HepG2 (cell line): Measurements from ENCODE around the gene SRPRB. TPM values are rescaled to one million over a fixed set of nuclear protein-coding genes. Genes with fewer than 3 reads are reported as not detected.

Experiments
- ATAC-seq: fragments of 200-7000 bp; cut with Tn5 transposase; 3 replicates; pipeline ENCODE4 v1.9.1; 2020; ENCODE audit warnings: mild to moderate bottlenecking, moderate library complexity
- BruUV-seq: library from RNA; stranded (reverse); fragments of 400-500 nt; replicated peaks from 2 replicates; lab custom pipeline; 2021; lab: Mats Ljungman, UMichigan
- CTCF ChIA-PET: fragments of 300-600 bp; formaldehyde crosslinking; extraction: SDS; loops from one replicate; lab custom pipeline; 2021; ENCODE audit warnings: low total read pairs, inconsistent platforms, low intra/inter-chr PET ratio; lab: Yijun Ruan, JAX
- POLR2A ChIA-PET: fragments of 350-600 bp; sonication (Branson Sonifier 250); formaldehyde crosslinking; loops from one replicate; lab custom pipeline; 2020; ENCODE audit warnings: antibody characterized with exemption, inconsistent platforms; lab: Yijun Ruan, JAX
- DNase-seq: peaks from one replicate; pipeline ENCODE4 v3.0.0-alpha.2; 2015; ENCODE audit warnings: low spot score
- FAIRE-seq: peaks from 3 replicates; lab custom pipeline; 2011; peaks lifted over from hg19 to GRCh38; lab: Jason Lieb, UNC
- H2AFZ ChIP-seq: one replicate; pipeline ENCODE4 v1.6.1; 2011; ENCODE audit warnings: low read length, inconsistent platforms
- H3K27ac ChIP-seq: fragments of 300-600 bp; 3 replicates; pipeline ENCODE4 v1.8.0; 2011; ENCODE audit warnings: mixed run types, mild to moderate bottlenecking, mixed read lengths, low read length, inconsistent platforms; ENCODE audit not compliant: insufficient read depth; ENCODE audit errors: extremely low read length
- H3K27me3 ChIP-seq, 2 experiments: fragments of 200-600 bp in 1 of 2; 2 replicates in 1 of 2; 3 replicates in 1 of 2; pipeline versions ENCODE4 v1.6.0 to v1.8.0; 2011; ENCODE audit warnings: low read length in 2 of 2, mild to moderate bottlenecking in 2 of 2, moderate library complexity in 2 of 2, inconsistent platforms in 1 of 2; ENCODE audit not compliant: insufficient read depth in 2 of 2, control insufficient read depth in 1 of 2
- H3K36me3 ChIP-seq, 2 experiments: fragments of 200-600 bp in 1 of 2; replicated peaks in 1 of 2; 2 replicates in 1 of 2; 3 replicates in 1 of 2; pipeline versions ENCODE4 v1.5.1 to v1.8.0; 2011; ENCODE audit warnings: low read length in 2 of 2, inconsistent platforms in 1 of 2; ENCODE audit not compliant: insufficient read depth in 2 of 2, control insufficient read depth in 1 of 2
- H3K4me1 ChIP-seq: 2 replicates; pipeline ENCODE4 v1.5.1; 2012; ENCODE audit warnings: low read length, inconsistent platforms; ENCODE audit not compliant: insufficient read depth
- H3K4me2 ChIP-seq: 2 replicates; pipeline ENCODE4 v1.6.0; 2011; ENCODE audit warnings: low read depth, low read length, inconsistent platforms
- H3K4me3 ChIP-seq, 3 experiments: fragments of 200-600 bp in 1 of 3; sonication (generic), shearing (Covaris generic) in 1 of 3; replicated peaks in 1 of 3; 2 replicates each; pipeline ENCODE4 v1.5.1; 2011 to 2016; ENCODE audit warnings: low read length in 3 of 3, inconsistent platforms in 2 of 3, low read depth in 2 of 3, mild to moderate bottlenecking in 2 of 3, control low read depth in 1 of 3, mixed read lengths in 1 of 3; ENCODE audit not compliant: insufficient read depth in 1 of 3
- H3K79me2 ChIP-seq: one replicate; pipeline ENCODE4 v1.6.1; 2011; ENCODE audit warnings: low read length, inconsistent platforms; ENCODE audit not compliant: insufficient read depth
- H3K9ac ChIP-seq: 2 replicates; pipeline ENCODE4 v1.6.0; 2011; ENCODE audit warnings: mild to moderate bottlenecking, low read depth, low read length, inconsistent platforms; ENCODE audit not compliant: insufficient read depth
- H3K9me3 ChIP-seq: 2 replicates; pipeline ENCODE4 v1.5.1; 2012; ENCODE audit warnings: mild to moderate bottlenecking, low read length
- H4K20me1 ChIP-seq: 2 replicates; pipeline ENCODE4 v1.6.0; 2011; ENCODE audit warnings: inconsistent platforms, mild to moderate bottlenecking, low read length, moderate library complexity; ENCODE audit not compliant: insufficient read depth
- FOXA3 ChIP-seq: IDR thresholded peaks from 2 replicates; pipeline ENCODE4 v1.6.1; 2016; ENCODE audit warnings: missing genetic modification reagents, missing compliant biosample characterization
- HMGA1 ChIP-seq: sonication (generic); formaldehyde crosslinking; conservative IDR thresholded peaks from 2 replicates; pipeline ENCODE4 v1.4.0; 2020; ENCODE audit warnings: missing genetic modification reagents
- MYC ChIP-seq: sonication (generic); formaldehyde crosslinking; IDR thresholded peaks from 2 replicates; pipeline ENCODE4 v1.9.0; 2021; ENCODE audit warnings: missing genetic modification reagents, borderline replicate concordance
- MZF1 ChIP-seq: sonication (generic); formaldehyde crosslinking; IDR thresholded peaks from 2 replicates; pipeline ENCODE4 v1.8.1; 2023; ENCODE audit warnings: mild to moderate bottlenecking, missing genetic modification reagents, borderline replicate concordance
- POLR2AphosphoS2 ChIP-seq: IDR thresholded peaks from 2 replicates; pipeline ENCODE4 v1.6.1; 2011; ENCODE audit warnings: low read depth, low read length, improper control_type of control experiment
- RFX1 ChIP-seq: fragments of 450-650 bp; IDR thresholded peaks from 2 replicates; pipeline ENCODE4 v1.6.1; 2017
- SMYD3 ChIP-seq: sonication (generic); formaldehyde crosslinking; IDR thresholded peaks from 2 replicates; pipeline ENCODE4 v1.8.1; 2023; ENCODE audit warnings: mild to moderate bottlenecking, missing genetic modification reagents
- SP2 ChIP-seq: sonication (generic); formaldehyde crosslinking; IDR thresholded peaks from 2 replicates; pipeline ENCODE4 v1.5.1; 2020; ENCODE audit warnings: mild to moderate bottlenecking, missing genetic modification reagents
- STAT6 ChIP-seq: sonication (generic); formaldehyde crosslinking; IDR thresholded peaks from 2 replicates; pipeline ENCODE4 v1.4.0; 2020; ENCODE audit warnings: missing genetic modification reagents, mild to moderate bottlenecking, borderline replicate concordance
- TFDP1 ChIP-seq: IDR thresholded peaks from 2 replicates; pipeline ENCODE4 v1.6.1; 2016; ENCODE audit warnings: missing compliant biosample characterization, missing genetic modification reagents, borderline replicate concordance
- TSC22D2 ChIP-seq: sonication (generic); formaldehyde crosslinking; IDR thresholded peaks from 2 replicates; pipeline ENCODE4 v1.5.1; 2020; ENCODE audit warnings: missing genetic modification reagents, mild to moderate bottlenecking, borderline replicate concordance
- ZBED4 ChIP-seq: sonication (generic); formaldehyde crosslinking; IDR thresholded peaks from 2 replicates; pipeline ENCODE4 v1.4.0; 2020; ENCODE audit warnings: missing genetic modification reagents, borderline replicate concordance
- ZBTB43 ChIP-seq: sonication (generic); formaldehyde crosslinking; conservative IDR thresholded peaks from 2 replicates; pipeline ENCODE4 v1.4.0; 2020; ENCODE audit warnings: missing genetic modification reagents
- ZNF143 ChIP-seq: sonication (generic); formaldehyde crosslinking; IDR thresholded peaks from 2 replicates; pipeline ENCODE4 v1.4.0; 2020; ENCODE audit warnings: missing genetic modification reagents
- ZNF597 ChIP-seq: sonication (generic); formaldehyde crosslinking; IDR thresholded peaks from 2 replicates; pipeline ENCODE4 v1.5.0; 2020; ENCODE audit warnings: missing genetic modification reagents
- ZNF850 ChIP-seq: sonication (generic); formaldehyde crosslinking; conservative IDR thresholded peaks from 2 replicates; pipeline ENCODE4 v1.9.0; 2021; ENCODE audit warnings: mild to moderate bottlenecking, missing genetic modification reagents
- WGBS: methylation state at CpG from one replicate; pipeline ENCODE4 v1.1.6; 2017; ENCODE audit warnings: low lambda C conversion rate; 5-methylcytosine and 5-hydroxymethylcytosine counted together
- in situ Hi-C: cut with HindIII; loops from 2 replicates; pipeline ENCODE4 v1.10.0; 2017; ENCODE audit warnings: low pct_unique_long_range_greater_than_20kb; ENCODE audit not compliant: extremely low pct_ligation_motif_present
- intact Hi-C: fragments of 100-400 bp; cut with micrococcal nuclease; formaldehyde crosslinking; loops from one replicate; pipeline ENCODE4 v1.10.0; 2022; ENCODE audit not compliant: unreplicated experiment
- polyA plus RNA-seq, 8 experiments: library from polyadenylated mRNA; depleted of rRNA in 3 of 8; stranded (reverse) in 7 of 8; unstranded in 1 of 8; fragments of >200 nt; fragmentation: Illumina TruSeq in 4 of 8; extraction: Trizol in 4 of 8; gene quantifications; 2 replicates each; pipeline versions ENCODE4 v1.2.1 to v1.2.3, GENCODE V29; 2011 to 2016; ENCODE audit warnings: low read depth in 4 of 8, missing spikeins in 1 of 8, mixed read lengths in 1 of 8; ENCODE audit not compliant: insufficient read depth in 1 of 8
- total RNA-seq, 5 experiments: library from RNA; depleted of rRNA; stranded (reverse); fragments of >200 nt; fragmentation: Illumina TruSeq; extraction: Trizol; gene quantifications; 2 replicates each; pipeline ENCODE4 v1.2.3, GENCODE V29; 2016; ENCODE audit warnings: low read depth in 1 of 5

SRPRB gene
- total and polyA plus RNA-seq, 2 of the 13 experiments (the other 11 are each of a cell fraction or from before 2014, with no cell fraction given): 41.0 to 111 TPM

GRCh38 chr3:133841196-133841595 lies 35.6 kb downstream of the SRPRB start:
- WGBS: 8% methylated on average over 2 of the region's 8 CpGs
- FAIRE-seq: no peak
- H3K36me3 ChIP-seq: no peaks in the 10 kb centered on the region
- DNase-seq: no peak
- H2AFZ ChIP-seq: no peak overlapping the region
- in situ Hi-C loops (no loop called here), intact Hi-C loops (no loop called here)
- no peaks in the 10 kb centered on the region for H3K4me1 ChIP-seq
- ChIA-PET POLR2A (no interaction called here), CTCF (no interaction called here)
- no peaks in the 10 kb centered on the region for H4K20me1 ChIP-seq
- H3K9ac ChIP-seq: no peak overlapping the region
- no peaks in the 10 kb centered on the region for H3K9me3 ChIP-seq
- H3K79me2 ChIP-seq: no peaks in the 10 kb centered on the region
- no peak overlapping the region for H3K4me3 ChIP-seq
- H3K27me3 ChIP-seq: peaks cover 9 to 22% of the 10 kb centered on the region in 2 experiments; a peak in 3 of 5 replicates
- no TSS peak for BruUV-seq
- no peak for ATAC-seq
- no peak overlapping the region for H3K27ac ChIP-seq
- no peak overlapping the region for H3K4me2 ChIP-seq
- TF ChIP-seq ZNF597 (CRISPR knock-in tag): no peak
- no peak for TF ChIP-seq SMYD3 (CRISPR knock-in tag)
- no peak for TF ChIP-seq FOXA3
- TF ChIP-seq ZNF143 (CRISPR knock-in tag): no peak
- no peak for TF ChIP-seq STAT6
- no peak for TF ChIP-seq SP2 (CRISPR knock-in tag)
- TF ChIP-seq TSC22D2 (CRISPR knock-in tag): no peak
- TF ChIP-seq ZBED4: no peak
- TF ChIP-seq MZF1 (CRISPR knock-in tag): no peak
- TF ChIP-seq ZNF850 (CRISPR knock-in tag): no peak
- no peak for TF ChIP-seq TFDP1
- TF ChIP-seq HMGA1 (CRISPR knock-in tag): no peak
- TF ChIP-seq ZBTB43 (CRISPR knock-in tag): no peak
- no peak for TF ChIP-seq RFX1
- TF ChIP-seq MYC (CRISPR knock-in tag): no peak
- TF ChIP-seq POLR2AphosphoS2: no peak
